Measurements from ENCODE around the gene COL8A2.

DNA sequence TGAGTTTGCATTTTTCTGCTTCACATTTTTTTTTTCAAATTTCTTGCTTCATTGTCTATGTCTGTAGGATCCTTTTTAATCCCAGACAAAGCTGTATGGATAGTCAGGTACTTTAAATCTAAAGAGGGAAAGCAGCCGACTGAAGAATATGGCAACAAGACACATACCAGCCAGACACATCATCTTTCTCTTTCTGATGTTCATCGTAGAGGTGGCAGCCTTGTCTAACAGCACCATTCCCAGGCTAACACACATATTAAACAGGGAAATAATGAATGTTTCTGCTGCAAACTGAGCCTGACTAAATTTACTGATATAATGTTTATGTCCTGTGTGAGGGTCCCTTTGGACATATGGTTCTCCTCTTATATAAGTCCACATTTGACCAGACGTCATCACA is 44.8 kb downstream of the COL8A2 start:
- TF ChIP-seq, protein P1, sequence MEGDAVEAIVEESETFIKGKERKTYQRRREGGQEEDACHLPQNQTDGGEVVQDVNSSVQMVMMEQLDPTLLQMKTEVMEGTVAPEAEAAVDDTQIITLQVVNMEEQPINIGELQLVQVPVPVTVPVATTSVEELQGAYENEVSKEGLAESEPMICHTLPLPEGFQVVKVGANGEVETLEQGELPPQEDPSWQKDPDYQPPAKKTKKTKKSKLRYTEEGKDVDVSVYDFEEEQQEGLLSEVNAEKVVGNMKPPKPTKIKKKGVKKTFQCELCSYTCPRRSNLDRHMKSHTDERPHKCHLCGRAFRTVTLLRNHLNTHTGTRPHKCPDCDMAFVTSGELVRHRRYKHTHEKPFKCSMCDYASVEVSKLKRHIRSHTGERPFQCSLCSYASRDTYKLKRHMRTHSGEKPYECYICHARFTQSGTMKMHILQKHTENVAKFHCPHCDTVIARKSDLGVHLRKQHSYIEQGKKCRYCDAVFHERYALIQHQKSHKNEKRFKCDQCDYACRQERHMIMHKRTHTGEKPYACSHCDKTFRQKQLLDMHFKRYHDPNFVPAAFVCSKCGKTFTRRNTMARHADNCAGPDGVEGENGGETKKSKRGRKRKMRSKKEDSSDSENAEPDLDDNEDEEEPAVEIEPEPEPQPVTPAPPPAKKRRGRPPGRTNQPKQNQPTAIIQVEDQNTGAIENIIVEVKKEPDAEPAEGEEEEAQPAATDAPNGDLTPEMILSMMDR (IDR thresholded peaks at IDR 0.05; ENCODE audit: insufficient read depth, low read length, poor library complexity, severe bottlenecking): no peak
- no peak for TF ChIP-seq EZH2phosphoT487 (conservative IDR thresholded peaks at IDR 0.05; ENCODE audit: low read length)
